Adipocyte (in vitro differentiated cells): Measurements from ENCODE around the gene DDX27.

Experiments
- DNase-seq: peaks from one replicate; pipeline ENCODE4 v3.0.0-alpha.2; 2015; ENCODE audit warnings: low read depth
- H3K27me3 ChIP-seq: replicated peaks from 2 replicates; pipeline ENCODE4 v1.7.0; 2013; ENCODE audit warnings: mild to moderate bottlenecking, low read length, moderate library complexity; ENCODE audit not compliant: control insufficient read depth, insufficient read depth
- H3K36me3 ChIP-seq: 2 replicates; pipeline ENCODE4 v1.7.0; 2013; ENCODE audit warnings: low read length, mild to moderate bottlenecking, moderate library complexity; ENCODE audit not compliant: control insufficient read depth, insufficient read depth, severe bottlenecking
- H3K4me1 ChIP-seq: 2 replicates; pipeline ENCODE4 v1.7.0; 2013; ENCODE audit warnings: mild to moderate bottlenecking, low read length, moderate library complexity; ENCODE audit not compliant: control insufficient read depth, insufficient read depth
- H3K4me3 ChIP-seq: 2 replicates; pipeline ENCODE4 v1.7.0; 2013; ENCODE audit warnings: mild to moderate bottlenecking, low read length, moderate library complexity
- H3K9ac ChIP-seq: 2 replicates; pipeline ENCODE4 v1.7.0; 2013; ENCODE audit warnings: mild to moderate bottlenecking, low read length, moderate library complexity
- H3K9me3 ChIP-seq: 2 replicates; pipeline ENCODE4 v1.7.0; 2013; ENCODE audit warnings: mild to moderate bottlenecking, low read length, moderate library complexity; ENCODE audit not compliant: control insufficient read depth

Gene DDX27

GRCh38 chr20:49286689-49287551 lies 67.7 kb downstream of the DDX27 start:
- H3K36me3 ChIP-seq, result peaks cover 97% of the 10 kb centered on the region
- no peak overlapping the region for H3K9ac ChIP-seq
- peaks cover 17% of the 10 kb centered on the region for H3K9me3 ChIP-seq
- H3K4me1 ChIP-seq, result peaks cover 69% of the 10 kb centered on the region
- DNase-seq, result no peak
- no peaks in the 10 kb centered on the region for H3K27me3 ChIP-seq
- peak overlapping the region; percentile 37 for H3K4me3 ChIP-seq

- peaks cover 90% of the 10 kb centered on the region for H3K36me3 ChIP-seq
- H3K9me3 ChIP-seq, result peaks cover 17% of the 10 kb centered on the region
- H3K27me3 ChIP-seq, result no peaks in the 10 kb centered on the region
- H3K4me1 ChIP-seq, result peaks cover 65% of the 10 kb centered on the region
- peak overlapping the region; percentile 31 for H3K9ac ChIP-seq
- peak overlapping the region; percentile 37 for H3K4me3 ChIP-seq
- peak; percentile 70 for DNase-seq
These were observed 68.5 kb downstream of the DDX27 start for GRCh38 chr20:49287555-49288249.

GRCh38 chr20:49288250-49288751 lies 69.1 kb downstream of the DDX27 start:
- Histone ChIP-seq H3K36me3 (peaks cover 84% of the 10 kb centered on the region), H3K27me3 (no peaks in the 10 kb centered on the region), H3K9ac (no peak overlapping the region), H3K4me1 (peaks cover 59% of the 10 kb centered on the region), H3K9me3 (peaks cover 17% of the 10 kb centered on the region), H3K4me3 (peak overlapping the region; percentile 25)
- no peak for DNase-seq

DNA sequence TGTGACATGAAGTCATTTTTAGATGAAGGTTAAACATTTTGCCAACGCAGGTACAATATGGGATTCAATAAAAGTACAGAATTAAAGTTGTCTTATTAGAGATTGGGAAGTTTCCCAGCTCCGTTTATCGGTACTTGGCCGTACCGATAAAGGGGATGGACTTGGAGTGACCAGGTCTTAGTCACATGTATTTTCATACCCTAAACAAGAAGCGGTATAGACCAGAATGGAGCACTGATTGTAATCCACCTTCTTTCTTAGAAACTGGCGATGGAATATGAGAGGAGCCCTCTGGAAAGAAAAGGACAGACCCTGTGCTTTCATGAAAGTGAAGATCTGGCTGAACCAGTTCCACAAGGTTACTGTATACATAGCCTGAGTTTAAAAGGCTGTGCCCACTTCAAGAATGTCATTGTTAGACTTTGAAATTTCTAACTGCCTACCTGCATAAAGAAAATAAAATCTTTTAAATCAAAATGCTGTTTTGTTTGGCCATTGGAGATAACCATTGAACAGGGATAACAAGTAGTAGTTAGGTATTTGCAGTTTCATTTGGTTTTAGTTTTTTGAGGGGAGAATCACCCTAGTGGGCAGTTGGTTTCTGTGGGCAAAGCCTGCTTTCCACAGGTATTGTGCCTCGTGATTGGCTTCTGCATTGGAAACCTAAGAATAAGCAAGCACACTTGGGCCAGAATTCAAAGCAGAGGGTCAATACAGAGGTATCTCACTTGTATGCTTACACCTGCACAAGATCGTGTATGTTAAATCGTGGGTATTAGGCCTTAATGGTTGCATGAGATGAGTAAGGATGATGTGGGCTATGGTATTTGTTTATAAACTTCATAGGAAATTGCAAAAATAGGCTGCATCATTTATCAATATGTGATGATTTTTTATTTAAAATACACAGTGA lies 69.8 kb downstream of the DDX27 start:
- Histone ChIP-seq H3K4me1 (peaks cover 52% of the 10 kb centered on the region), H3K9me3 (peaks cover 17% of the 10 kb centered on the region), H3K4me3 (peak overlapping the region; percentile 25), H3K9ac (no peak overlapping the region), H3K27me3 (no peaks in the 10 kb centered on the region), H3K36me3 (peaks cover 76% of the 10 kb centered on the region)
- DNase-seq, result no peak

DNA sequence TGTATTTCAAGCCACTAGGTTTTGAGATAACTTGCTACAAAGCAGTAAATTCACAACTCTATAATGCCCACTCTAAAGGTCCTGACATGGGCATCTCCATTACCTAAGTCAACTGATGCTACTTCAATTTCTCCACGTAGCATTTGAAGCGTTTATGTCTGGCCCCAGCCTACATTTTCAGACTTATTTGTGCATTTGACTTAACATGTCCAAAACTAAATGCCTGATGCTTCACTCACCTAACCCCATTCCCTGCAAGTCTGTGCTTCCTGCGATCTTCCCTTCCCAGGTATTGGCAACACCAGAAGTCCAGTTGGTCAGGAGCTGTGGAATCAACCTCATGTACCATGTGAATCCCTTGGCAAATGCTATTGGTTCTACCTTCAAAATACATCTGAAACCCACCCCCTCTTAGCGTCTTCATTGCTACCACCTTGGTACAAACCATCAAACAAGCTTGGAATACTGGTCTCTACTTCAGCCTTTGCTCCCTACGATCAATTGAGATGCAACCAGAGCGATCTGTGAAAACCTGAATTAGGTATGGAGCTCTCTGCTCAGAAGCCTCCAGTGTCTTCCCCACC lies 71.5 kb downstream of the DDX27 start:
- no peaks in the 10 kb centered on the region for H3K27me3 ChIP-seq
- H3K4me3 ChIP-seq, result no peak overlapping the region
- peaks cover 39% of the 10 kb centered on the region for H3K4me1 ChIP-seq
- peaks cover 60% of the 10 kb centered on the region for H3K36me3 ChIP-seq
- H3K9ac ChIP-seq, result no peak overlapping the region
- no peak for DNase-seq
- H3K9me3 ChIP-seq, result peaks cover 17% of the 10 kb centered on the region

DNA sequence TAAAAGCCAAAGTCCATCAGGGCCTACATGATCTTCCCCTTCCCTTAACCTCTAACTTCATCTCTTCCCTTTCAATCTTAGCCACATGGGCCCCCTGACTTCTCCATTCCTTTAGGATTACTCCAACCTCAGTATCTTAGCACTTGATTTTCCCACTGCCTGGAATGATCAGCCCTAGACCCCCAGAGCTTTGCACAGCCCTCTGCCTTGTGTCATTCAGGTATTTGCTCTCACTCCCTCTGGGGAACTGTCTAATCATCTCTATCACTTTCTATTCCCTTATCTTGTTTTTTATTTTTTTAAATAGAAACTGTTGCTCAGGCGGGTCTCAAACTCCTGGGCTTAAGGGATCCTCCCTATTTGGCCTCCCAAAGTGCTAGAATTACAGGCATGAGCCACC lies 72.0 kb downstream of the DDX27 start:
- no peak for DNase-seq
- Histone ChIP-seq H3K9me3 (peaks cover 13% of the 10 kb centered on the region), H3K36me3 (peaks cover 55% of the 10 kb centered on the region), H3K27me3 (no peaks in the 10 kb centered on the region), H3K4me3 (no peak overlapping the region), H3K4me1 (peaks cover 35% of the 10 kb centered on the region), H3K9ac (no peak overlapping the region)

DNA sequence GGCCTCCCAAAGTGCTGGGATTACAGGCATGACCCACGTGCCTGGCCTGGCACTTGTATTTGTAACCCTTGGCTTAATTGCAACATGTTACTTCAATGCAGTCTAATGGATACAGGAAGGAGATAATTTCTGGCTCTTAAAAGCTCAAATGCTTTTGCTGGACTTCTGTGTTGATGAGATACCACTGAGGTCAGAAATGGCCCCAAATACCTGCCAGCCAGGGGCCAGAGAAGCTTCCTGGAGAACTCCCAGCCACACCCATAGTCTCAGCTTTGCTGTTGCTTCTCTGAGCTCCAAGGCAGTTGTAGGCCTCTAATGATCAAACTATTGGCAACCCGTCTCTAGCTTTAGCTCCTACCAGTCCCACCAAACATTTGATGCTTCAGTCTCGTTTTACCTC lies 72.8 kb downstream of the DDX27 start:
- H3K4me1 ChIP-seq, result peaks cover 27% of the 10 kb centered on the region
- H3K4me3 ChIP-seq, result no peak overlapping the region
- no peak for DNase-seq
- H3K9me3 ChIP-seq, result peaks cover 5% of the 10 kb centered on the region
- peaks cover 47% of the 10 kb centered on the region for H3K36me3 ChIP-seq
- H3K27me3 ChIP-seq, result no peaks in the 10 kb centered on the region
- no peak overlapping the region for H3K9ac ChIP-seq

DNA sequence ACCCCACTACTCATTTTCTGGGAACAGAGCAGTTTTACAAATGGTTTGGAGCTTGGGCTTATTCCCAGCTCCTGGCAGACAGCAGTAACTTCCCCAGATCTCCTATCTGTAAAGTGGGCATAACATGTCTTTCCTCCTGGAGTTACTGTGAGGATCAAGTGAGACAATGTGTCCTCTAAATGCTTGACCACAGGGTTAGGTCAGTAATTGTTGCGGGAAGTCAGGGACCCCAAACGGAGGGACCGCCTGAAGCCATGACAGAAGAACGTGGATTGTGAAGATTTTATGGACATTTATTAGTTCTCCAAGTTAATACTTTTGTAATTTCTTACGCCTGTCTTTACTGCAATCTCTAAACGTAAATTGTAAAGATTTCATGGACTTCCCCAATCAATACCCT lies 73.9 kb downstream of the DDX27 start:
- Histone ChIP-seq H3K4me1 (peaks cover 16% of the 10 kb centered on the region), H3K36me3 (peaks cover 36% of the 10 kb centered on the region), H3K27me3 (no peaks in the 10 kb centered on the region), H3K9ac (no peak overlapping the region), H3K4me3 (no peak overlapping the region), H3K9me3 (no peaks in the 10 kb centered on the region)
- no peak for DNase-seq
